ENCODE data around the gene FES. TPM values are rescaled to one million over a fixed set of nuclear protein-coding genes. Genes with fewer than 3 reads are reported as not detected.

Gene FES
- total and polyA plus RNA-seq, 2 of the 13 experiments (the other 11 are each of a cell fraction or from before 2014, with no cell fraction given): 4.0 to 9.5 TPM

GRCh38 chr15:90902840-90903732 is 18.8 kb downstream of the FES start, which contains the start of gene MAN2A2 (continued):
- TF ChIP-seq, protein P1, sequence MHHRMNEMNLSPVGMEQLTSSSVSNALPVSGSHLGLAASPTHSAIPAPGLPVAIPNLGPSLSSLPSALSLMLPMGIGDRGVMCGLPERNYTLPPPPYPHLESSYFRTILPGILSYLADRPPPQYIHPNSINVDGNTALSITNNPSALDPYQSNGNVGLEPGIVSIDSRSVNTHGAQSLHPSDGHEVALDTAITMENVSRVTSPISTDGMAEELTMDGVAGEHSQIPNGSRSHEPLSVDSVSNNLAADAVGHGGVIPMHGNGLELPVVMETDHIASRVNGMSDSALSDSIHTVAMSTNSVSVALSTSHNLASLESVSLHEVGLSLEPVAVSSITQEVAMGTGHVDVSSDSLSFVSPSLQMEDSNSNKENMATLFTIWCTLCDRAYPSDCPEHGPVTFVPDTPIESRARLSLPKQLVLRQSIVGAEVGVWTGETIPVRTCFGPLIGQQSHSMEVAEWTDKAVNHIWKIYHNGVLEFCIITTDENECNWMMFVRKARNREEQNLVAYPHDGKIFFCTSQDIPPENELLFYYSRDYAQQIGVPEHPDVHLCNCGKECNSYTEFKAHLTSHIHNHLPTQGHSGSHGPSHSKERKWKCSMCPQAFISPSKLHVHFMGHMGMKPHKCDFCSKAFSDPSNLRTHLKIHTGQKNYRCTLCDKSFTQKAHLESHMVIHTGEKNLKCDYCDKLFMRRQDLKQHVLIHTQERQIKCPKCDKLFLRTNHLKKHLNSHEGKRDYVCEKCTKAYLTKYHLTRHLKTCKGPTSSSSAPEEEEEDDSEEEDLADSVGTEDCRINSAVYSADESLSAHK (CRISPR knock-in tag; IDR thresholded peaks at IDR 0.05; ENCODE audit: borderline replicate concordance): no peak
- TF ChIP-seq ZNF501 (CRISPR knock-in tag; IDR thresholded peaks at IDR 0.05) (peak; percentile 23; the same call in 1 of the 2 replicates), SNAI1 (CRISPR knock-in tag; IDR thresholded peaks at IDR 0.05; ENCODE audit: borderline replicate concordance) (peak; percentile 72; the same call in 1 of the 2 replicates), SAFB2 (CRISPR knock-in tag; IDR thresholded peaks at IDR 0.05; ENCODE audit: borderline replicate concordance, low read depth) (no peak), PCBP1 (IDR thresholded peaks at IDR 0.05; ENCODE audit: borderline replicate concordance, low read depth, low read length) (no peak), RFX1 (IDR thresholded peaks at IDR 0.05) (no peak), HDAC2 (CRISPR knock-in tag; IDR thresholded peaks at IDR 0.05) (no peak), NFYB (CRISPR knock-in tag; IDR thresholded peaks at IDR 0.05) (no peak), ARNT (IDR thresholded peaks at IDR 0.05) (no peak), ZNF350 (CRISPR knock-in tag; IDR thresholded peaks at IDR 0.05; ENCODE audit: borderline replicate concordance, low read depth) (no peak; the same call in 1 of the 2 replicates), TCF7 (IDR thresholded peaks at IDR 0.05; ENCODE audit: low read depth) (no peak), RCOR2 (CRISPR knock-in tag; IDR thresholded peaks at IDR 0.05) (no peak), ZNF614 (CRISPR knock-in tag; IDR thresholded peaks at IDR 0.05; ENCODE audit: borderline replicate concordance) (0 out of 2 replicates have a peak, but pooled peaks have one; percentile 20), U2AF2 (IDR thresholded peaks at IDR 0.05; ENCODE audit: low read depth, low read length) (no peak), SALL2 (CRISPR knock-in tag; IDR thresholded peaks at IDR 0.05) (no peak), MYC (CRISPR knock-in tag; IDR thresholded peaks at IDR 0.05; ENCODE audit: borderline replicate concordance) (no peak), KMT2A (CRISPR knock-in tag; IDR thresholded peaks at IDR 0.05) (0 out of 2 replicates have a peak, but pooled peaks have one; percentile 13), NFIC (IDR thresholded peaks at IDR 0.05; ENCODE audit: low read length) (no peak), ZNF839 (CRISPR knock-in tag; IDR thresholded peaks at IDR 0.05; ENCODE audit: borderline replicate concordance) (no peak), ZNF780A (CRISPR knock-in tag; IDR thresholded peaks at IDR 0.05) (no peak)
- TF ChIP-seq, protein P2, sequence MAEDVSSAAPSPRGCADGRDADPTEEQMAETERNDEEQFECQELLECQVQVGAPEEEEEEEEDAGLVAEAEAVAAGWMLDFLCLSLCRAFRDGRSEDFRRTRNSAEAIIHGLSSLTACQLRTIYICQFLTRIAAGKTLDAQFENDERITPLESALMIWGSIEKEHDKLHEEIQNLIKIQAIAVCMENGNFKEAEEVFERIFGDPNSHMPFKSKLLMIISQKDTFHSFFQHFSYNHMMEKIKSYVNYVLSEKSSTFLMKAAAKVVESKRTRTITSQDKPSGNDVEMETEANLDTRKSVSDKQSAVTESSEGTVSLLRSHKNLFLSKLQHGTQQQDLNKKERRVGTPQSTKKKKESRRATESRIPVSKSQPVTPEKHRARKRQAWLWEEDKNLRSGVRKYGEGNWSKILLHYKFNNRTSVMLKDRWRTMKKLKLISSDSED (CRISPR knock-in tag; IDR thresholded peaks at IDR 0.05): no peak
- TF ChIP-seq, protein P3, sequence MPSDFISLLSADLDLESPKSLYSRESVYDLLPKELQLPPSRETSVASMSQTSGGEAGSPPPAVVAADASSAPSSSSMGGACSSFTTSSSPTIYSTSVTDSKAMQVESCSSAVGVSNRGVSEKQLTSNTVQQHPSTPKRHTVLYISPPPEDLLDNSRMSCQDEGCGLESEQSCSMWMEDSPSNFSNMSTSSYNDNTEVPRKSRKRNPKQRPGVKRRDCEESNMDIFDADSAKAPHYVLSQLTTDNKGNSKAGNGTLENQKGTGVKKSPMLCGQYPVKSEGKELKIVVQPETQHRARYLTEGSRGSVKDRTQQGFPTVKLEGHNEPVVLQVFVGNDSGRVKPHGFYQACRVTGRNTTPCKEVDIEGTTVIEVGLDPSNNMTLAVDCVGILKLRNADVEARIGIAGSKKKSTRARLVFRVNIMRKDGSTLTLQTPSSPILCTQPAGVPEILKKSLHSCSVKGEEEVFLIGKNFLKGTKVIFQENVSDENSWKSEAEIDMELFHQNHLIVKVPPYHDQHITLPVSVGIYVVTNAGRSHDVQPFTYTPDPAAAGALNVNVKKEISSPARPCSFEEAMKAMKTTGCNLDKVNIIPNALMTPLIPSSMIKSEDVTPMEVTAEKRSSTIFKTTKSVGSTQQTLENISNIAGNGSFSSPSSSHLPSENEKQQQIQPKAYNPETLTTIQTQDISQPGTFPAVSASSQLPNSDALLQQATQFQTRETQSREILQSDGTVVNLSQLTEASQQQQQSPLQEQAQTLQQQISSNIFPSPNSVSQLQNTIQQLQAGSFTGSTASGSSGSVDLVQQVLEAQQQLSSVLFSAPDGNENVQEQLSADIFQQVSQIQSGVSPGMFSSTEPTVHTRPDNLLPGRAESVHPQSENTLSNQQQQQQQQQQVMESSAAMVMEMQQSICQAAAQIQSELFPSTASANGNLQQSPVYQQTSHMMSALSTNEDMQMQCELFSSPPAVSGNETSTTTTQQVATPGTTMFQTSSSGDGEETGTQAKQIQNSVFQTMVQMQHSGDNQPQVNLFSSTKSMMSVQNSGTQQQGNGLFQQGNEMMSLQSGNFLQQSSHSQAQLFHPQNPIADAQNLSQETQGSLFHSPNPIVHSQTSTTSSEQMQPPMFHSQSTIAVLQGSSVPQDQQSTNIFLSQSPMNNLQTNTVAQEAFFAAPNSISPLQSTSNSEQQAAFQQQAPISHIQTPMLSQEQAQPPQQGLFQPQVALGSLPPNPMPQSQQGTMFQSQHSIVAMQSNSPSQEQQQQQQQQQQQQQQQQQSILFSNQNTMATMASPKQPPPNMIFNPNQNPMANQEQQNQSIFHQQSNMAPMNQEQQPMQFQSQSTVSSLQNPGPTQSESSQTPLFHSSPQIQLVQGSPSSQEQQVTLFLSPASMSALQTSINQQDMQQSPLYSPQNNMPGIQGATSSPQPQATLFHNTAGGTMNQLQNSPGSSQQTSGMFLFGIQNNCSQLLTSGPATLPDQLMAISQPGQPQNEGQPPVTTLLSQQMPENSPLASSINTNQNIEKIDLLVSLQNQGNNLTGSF (CRISPR knock-in tag; IDR thresholded peaks at IDR 0.05): no peak

Measured in HepG2 (cell line).